Liver (tissue), 9 donors: ENCODE results near the gene GRIFIN. TPM values are rescaled to one million over a fixed set of nuclear protein-coding genes. Genes with fewer than 3 reads are reported as not detected.

Source experiments
- DNase-seq: peaks from one replicate; pipeline ENCODE4 v3.0.0-alpha.2; 2017; ENCODE audit warnings: low spot score
- H3K27ac ChIP-seq, 2 donors: one replicate each; pipeline ENCODE4 v1.7.0; 2013; ENCODE audit warnings: inconsistent platforms in 2 of 2, low read length in 2 of 2, control low read depth in 1 of 2, low read depth in 1 of 2, mild to moderate bottlenecking in 1 of 2
- H3K27me3 ChIP-seq, 4 donors: one replicate each; pipeline versions ENCODE4 v1.6.1 to v1.7.0; 2013; ENCODE audit warnings: low read length in 3 of 4, inconsistent platforms in 1 of 4, mild to moderate bottlenecking in 1 of 4, moderate library complexity in 1 of 4; ENCODE audit not compliant: control insufficient read depth in 4 of 4, insufficient read depth in 4 of 4
- H3K36me3 ChIP-seq, 4 donors: one replicate each; pipeline versions ENCODE4 v1.6.1 to v1.7.0; 2013; ENCODE audit warnings: low read length in 3 of 4, mild to moderate bottlenecking in 3 of 4, low read depth in 1 of 4, moderate library complexity in 1 of 4; ENCODE audit not compliant: control insufficient read depth in 4 of 4, insufficient read depth in 3 of 4
- H3K4me1 ChIP-seq, 4 donors: one replicate each; pipeline versions ENCODE4 v1.6.1 to v1.7.0; 2013; ENCODE audit warnings: low read length in 3 of 4, mild to moderate bottlenecking in 3 of 4, moderate library complexity in 1 of 4; ENCODE audit not compliant: control insufficient read depth in 4 of 4, insufficient read depth in 4 of 4
- H3K4me3 ChIP-seq, 3 donors: one replicate each; pipeline versions ENCODE4 v1.6.1 to v1.7.0; 2013; ENCODE audit warnings: low read length in 3 of 3, control low read depth in 1 of 3, low read depth in 1 of 3, mild to moderate bottlenecking in 1 of 3
- H3K9ac ChIP-seq, 2 donors: one replicate each; pipeline ENCODE4 v1.7.0; 2013; ENCODE audit warnings: low read length in 2 of 2, mild to moderate bottlenecking in 2 of 2, moderate library complexity in 2 of 2, control low read depth in 1 of 2, low read depth in 1 of 2
- H3K9me3 ChIP-seq, 4 donors: one replicate each; pipeline versions ENCODE4 v1.6.1 to v1.7.0; 2013; ENCODE audit warnings: low read length in 3 of 4; ENCODE audit not compliant: control insufficient read depth in 4 of 4
- EGR1 ChIP-seq, 2 donors: IDR thresholded peaks; 2 replicates each; pipeline ENCODE4 v1.6.1; 2016 to 2018; ENCODE audit warnings: antibody characterized with exemption in 2 of 2, low read depth in 2 of 2
- FOXA1 ChIP-seq: IDR thresholded peaks from 2 replicates; pipeline ENCODE4 v1.6.1; 2016; ENCODE audit warnings: antibody characterized with exemption
- FOXA2 ChIP-seq: IDR thresholded peaks from 2 replicates; pipeline ENCODE4 v1.6.1; 2016; ENCODE audit warnings: antibody characterized with exemption
- GABPA ChIP-seq, 2 donors: IDR thresholded peaks in 1 of 2; conservative IDR thresholded peaks in 1 of 2; 2 replicates each; pipeline ENCODE4 v1.6.1; 2016; ENCODE audit warnings: antibody characterized with exemption in 2 of 2, mild to moderate bottlenecking in 1 of 2, moderate library complexity in 1 of 2
- HNF4A ChIP-seq, 2 donors: conservative IDR thresholded peaks; 2 replicates each; pipeline ENCODE4 v1.6.1; 2016; ENCODE audit warnings: antibody characterized with exemption in 2 of 2, mild to moderate bottlenecking in 2 of 2
- HNF4G ChIP-seq: IDR thresholded peaks from 2 replicates; pipeline ENCODE4 v1.6.1; 2016; ENCODE audit warnings: antibody characterized with exemption
- JUND ChIP-seq, 2 donors: IDR thresholded peaks; 2 replicates each; pipeline ENCODE4 v1.6.1; 2016; ENCODE audit warnings: antibody characterized with exemption in 2 of 2
- NR2F2 ChIP-seq: IDR thresholded peaks from 2 replicates; pipeline ENCODE4 v1.6.1; 2016; ENCODE audit warnings: antibody characterized with exemption
- RAD21 ChIP-seq, 2 donors: IDR thresholded peaks; 2 replicates each; pipeline ENCODE4 v1.6.1; 2016; ENCODE audit warnings: antibody characterized with exemption in 2 of 2, mild to moderate bottlenecking in 2 of 2
- REST ChIP-seq: IDR thresholded peaks from 2 replicates; pipeline ENCODE4 v1.6.1; 2016; ENCODE audit warnings: antibody characterized with exemption, mild to moderate bottlenecking
- RXRA ChIP-seq, 2 donors: IDR thresholded peaks; 2 replicates each; pipeline ENCODE4 v1.6.1; 2017 to 2018; ENCODE audit warnings: antibody characterized with exemption in 2 of 2, mild to moderate bottlenecking in 1 of 2
- SP1 ChIP-seq: IDR thresholded peaks from 2 replicates; pipeline ENCODE4 v1.6.1; 2018; ENCODE audit warnings: antibody characterized with exemption, mild to moderate bottlenecking
- YY1 ChIP-seq: IDR thresholded peaks from 2 replicates; pipeline ENCODE4 v1.6.1; 2016; ENCODE audit warnings: antibody characterized with exemption, mild to moderate bottlenecking
- WGBS: extraction: QIAGEN DNeasy Blood & Tissue Kit; methylation state at CpG from one replicate; pipeline ENCODE4 v1.1.7; 2013; 5-methylcytosine and 5-hydroxymethylcytosine counted together
- polyA plus RNA-seq, 2 donors: library from polyadenylated mRNA; stranded (reverse) in 1 of 2; unstranded in 1 of 2; fragments of 200-250 nt in 1 of 2; fragments of >200 nt in 1 of 2; fragmentation: Nextera tagmentation in 1 of 2; extraction: Ambion mirVana in 1 of 2; gene quantifications; one replicate each; pipeline versions ENCODE4 v1.2.1 to v1.2.3, GENCODE V29; 2013 to 2015
- total RNA-seq, 2 donors: library from RNA; depleted of rRNA; stranded (reverse); fragments of >200 nt; gene quantifications; one replicate each; pipeline ENCODE4 v1.2.3, GENCODE V29; 2014
- TF ChIP-seq, protein P1 (sequence below): IDR thresholded peaks from 2 replicates; pipeline ENCODE4 v1.6.1; 2016; ENCODE audit warnings: antibody characterized with exemption
- TF ChIP-seq, protein P2 (sequence below): fragments of 150-350 bp; IDR thresholded peaks from 2 replicates; pipeline ENCODE4 v1.5.1; 2017; ENCODE audit warnings: improper control_type of control experiment, low read depth, low read length; ENCODE audit not compliant: missing input control
- TF ChIP-seq, protein P3 (sequence below): IDR thresholded peaks from 2 replicates; pipeline ENCODE4 v1.6.1; 2016; ENCODE audit warnings: antibody characterized with exemption
- donor health status: healthy.
- donor health status: healthy.
- donor health status: healthy.
- donor health status: healthy.
- donor health status: healthy.

GRIFIN gene
- total and polyA plus RNA-seq, 4 donors, result not detected

GRCh38 chr7:2510130-2510776 lies 34.1 kb upstream of the GRIFIN start:
- H3K4me1 ChIP-seq, result peaks cover 0 to 11% (median 3%) of the 10 kb centered on the region in 4 donors
- TF ChIP-seq REST, result no peak
- TF ChIP-seq, protein P1, sequence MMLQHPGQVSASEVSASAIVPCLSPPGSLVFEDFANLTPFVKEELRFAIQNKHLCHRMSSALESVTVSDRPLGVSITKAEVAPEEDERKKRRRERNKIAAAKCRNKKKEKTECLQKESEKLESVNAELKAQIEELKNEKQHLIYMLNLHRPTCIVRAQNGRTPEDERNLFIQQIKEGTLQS, result no peak
- no peak for TF ChIP-seq FOXA2
- TF ChIP-seq, protein P2, sequence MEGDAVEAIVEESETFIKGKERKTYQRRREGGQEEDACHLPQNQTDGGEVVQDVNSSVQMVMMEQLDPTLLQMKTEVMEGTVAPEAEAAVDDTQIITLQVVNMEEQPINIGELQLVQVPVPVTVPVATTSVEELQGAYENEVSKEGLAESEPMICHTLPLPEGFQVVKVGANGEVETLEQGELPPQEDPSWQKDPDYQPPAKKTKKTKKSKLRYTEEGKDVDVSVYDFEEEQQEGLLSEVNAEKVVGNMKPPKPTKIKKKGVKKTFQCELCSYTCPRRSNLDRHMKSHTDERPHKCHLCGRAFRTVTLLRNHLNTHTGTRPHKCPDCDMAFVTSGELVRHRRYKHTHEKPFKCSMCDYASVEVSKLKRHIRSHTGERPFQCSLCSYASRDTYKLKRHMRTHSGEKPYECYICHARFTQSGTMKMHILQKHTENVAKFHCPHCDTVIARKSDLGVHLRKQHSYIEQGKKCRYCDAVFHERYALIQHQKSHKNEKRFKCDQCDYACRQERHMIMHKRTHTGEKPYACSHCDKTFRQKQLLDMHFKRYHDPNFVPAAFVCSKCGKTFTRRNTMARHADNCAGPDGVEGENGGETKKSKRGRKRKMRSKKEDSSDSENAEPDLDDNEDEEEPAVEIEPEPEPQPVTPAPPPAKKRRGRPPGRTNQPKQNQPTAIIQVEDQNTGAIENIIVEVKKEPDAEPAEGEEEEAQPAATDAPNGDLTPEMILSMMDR, result no peak
- no peaks in the 10 kb centered on the region for H3K9me3 ChIP-seq
- WGBS, result 88% methylated on average over 13 of the region's 13 CpGs
- no peak overlapping the region for H3K4me3 ChIP-seq
- peak overlapping the region in 1 of 2 donors; percentile 62 for H3K27ac ChIP-seq
- no peak for DNase-seq
- no peaks in the 10 kb centered on the region for H3K36me3 ChIP-seq
- no peak overlapping the region for H3K9ac ChIP-seq
- H3K27me3 ChIP-seq, result no peaks in the 10 kb centered on the region

GRCh38 chr7:2509298-2509906 lies 33.2 kb upstream of the GRIFIN start:
- Histone ChIP-seq H3K9me3 (no peaks in the 10 kb centered on the region), H3K27me3 (no peaks in the 10 kb centered on the region), H3K27ac (peak overlapping the region in 1 of 2 donors; percentile 40), H3K4me3 (no peak overlapping the region), H3K4me1 (peaks cover 0 to 11% (median 3%) of the 10 kb centered on the region in 4 donors), H3K36me3 (no peaks in the 10 kb centered on the region), H3K9ac (no peak overlapping the region)
- TF ChIP-seq RAD21 (IDR thresholded peaks at IDR 0.05) (no peak), FOXA2 (no peak), FOXA1 (no peak), NR2F2 (no peak), GABPA (IDR thresholded peaks at IDR 0.05 in 1 of 2, conservative IDR thresholded peaks at IDR 0.05 in 1 of 2) (no peak), HNF4A (conservative IDR thresholded peaks at IDR 0.05) (no peak), YY1 (no peak), EGR1 (IDR thresholded peaks at IDR 0.05; ENCODE audit: low read depth in 2 of 2) (no peak), REST (no peak), HNF4G (no peak), RXRA (IDR thresholded peaks at IDR 0.05) (no peak), JUND (IDR thresholded peaks at IDR 0.05) (no peak), SP1 (no peak)
- TF ChIP-seq, protein P2, result no peak
- TF ChIP-seq, protein P3, sequence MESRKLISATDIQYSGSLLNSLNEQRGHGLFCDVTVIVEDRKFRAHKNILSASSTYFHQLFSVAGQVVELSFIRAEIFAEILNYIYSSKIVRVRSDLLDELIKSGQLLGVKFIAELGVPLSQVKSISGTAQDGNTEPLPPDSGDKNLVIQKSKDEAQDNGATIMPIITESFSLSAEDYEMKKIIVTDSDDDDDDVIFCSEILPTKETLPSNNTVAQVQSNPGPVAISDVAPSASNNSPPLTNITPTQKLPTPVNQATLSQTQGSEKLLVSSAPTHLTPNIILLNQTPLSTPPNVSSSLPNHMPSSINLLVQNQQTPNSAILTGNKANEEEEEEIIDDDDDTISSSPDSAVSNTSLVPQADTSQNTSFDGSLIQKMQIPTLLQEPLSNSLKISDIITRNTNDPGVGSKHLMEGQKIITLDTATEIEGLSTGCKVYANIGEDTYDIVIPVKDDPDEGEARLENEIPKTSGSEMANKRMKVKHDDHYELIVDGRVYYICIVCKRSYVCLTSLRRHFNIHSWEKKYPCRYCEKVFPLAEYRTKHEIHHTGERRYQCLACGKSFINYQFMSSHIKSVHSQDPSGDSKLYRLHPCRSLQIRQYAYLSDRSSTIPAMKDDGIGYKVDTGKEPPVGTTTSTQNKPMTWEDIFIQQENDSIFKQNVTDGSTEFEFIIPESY, result no peak
- TF ChIP-seq, protein P1, result no peak
- no peak for DNase-seq
- WGBS, result 76% methylated on average over 23 of the region's 23 CpGs
